Measurements from ENCODE around the gene AMN.

Gene AMN

GRCh38 chr14:102965971-102966655 lies 43.6 kb downstream of the AMN start:
- H3K27ac ChIP-seq (ENCODE audit: low read depth, low read length), result no peak overlapping the region

GRCh38 chr14:102966681-102967505 lies 44.4 kb downstream of the AMN start:
- H3K36me3 ChIP-seq (ENCODE audit: control insufficient read depth, insufficient read depth, low read length), result peaks cover 45% of the 10 kb centered on the region
- H3K4me1 ChIP-seq (ENCODE audit: control insufficient read depth, insufficient read depth, low read length), result no peaks in the 10 kb centered on the region
- H3K27me3 ChIP-seq (ENCODE audit: control insufficient read depth, insufficient read depth, low read length), result no peaks in the 10 kb centered on the region
- H3K27ac ChIP-seq (ENCODE audit: low read depth, low read length), result no peak overlapping the region
- H3K4me3 ChIP-seq (ENCODE audit: low read length), result no peak overlapping the region
- H3K9ac ChIP-seq (ENCODE audit: low read length), result no peak overlapping the region

More at GRCh38 chr14:102965971-102966655, 43.6 kb downstream of the AMN start:
- H3K27me3 ChIP-seq (ENCODE audit: control insufficient read depth, insufficient read depth, low read length), result no peaks in the 10 kb centered on the region
- no peaks in the 10 kb centered on the region for H3K4me1 ChIP-seq (ENCODE audit: control insufficient read depth, insufficient read depth, low read length)
- peaks cover 46% of the 10 kb centered on the region for H3K36me3 ChIP-seq (ENCODE audit: control insufficient read depth, insufficient read depth, low read length)
- no peak overlapping the region for H3K9ac ChIP-seq (ENCODE audit: low read length)
- no peak overlapping the region for H3K4me3 ChIP-seq (ENCODE audit: low read length)

- Histone ChIP-seq H3K4me3 (ENCODE audit: low read length) (no peak overlapping the region), H3K27me3 (ENCODE audit: control insufficient read depth, insufficient read depth, low read length) (no peaks in the 10 kb centered on the region), H3K9ac (ENCODE audit: low read length) (no peak overlapping the region), H3K36me3 (ENCODE audit: control insufficient read depth, insufficient read depth, low read length) (peaks cover 40% of the 10 kb centered on the region), H3K4me1 (ENCODE audit: control insufficient read depth, insufficient read depth, low read length) (no peaks in the 10 kb centered on the region), H3K27ac (ENCODE audit: low read depth, low read length) (no peak overlapping the region)
Measured at GRCh38 chr14:102967506-102967795, 45.0 kb downstream of the AMN start.

- H3K4me3 ChIP-seq (ENCODE audit: low read length), result no peak overlapping the region
- no peak overlapping the region for H3K27ac ChIP-seq (ENCODE audit: low read depth, low read length)
- no peaks in the 10 kb centered on the region for H3K27me3 ChIP-seq (ENCODE audit: control insufficient read depth, insufficient read depth, low read length)
- peaks cover 41% of the 10 kb centered on the region for H3K36me3 ChIP-seq (ENCODE audit: control insufficient read depth, insufficient read depth, low read length)
- no peak overlapping the region for H3K9ac ChIP-seq (ENCODE audit: low read length)
- no peaks in the 10 kb centered on the region for H3K4me1 ChIP-seq (ENCODE audit: control insufficient read depth, insufficient read depth, low read length)
Measured at GRCh38 chr14:102968306-102968705, 45.8 kb downstream of the AMN start.

- Histone ChIP-seq H3K27ac (ENCODE audit: low read depth, low read length) (no peak overlapping the region), H3K9ac (ENCODE audit: low read length) (no peak overlapping the region), H3K4me3 (ENCODE audit: low read length) (no peak overlapping the region), H3K4me1 (ENCODE audit: control insufficient read depth, insufficient read depth, low read length) (no peaks in the 10 kb centered on the region), H3K27me3 (ENCODE audit: control insufficient read depth, insufficient read depth, low read length) (no peaks in the 10 kb centered on the region), H3K36me3 (ENCODE audit: control insufficient read depth, insufficient read depth, low read length) (peaks cover 41% of the 10 kb centered on the region)
Measured at GRCh38 chr14:102969060-102969791, 46.8 kb downstream of the AMN start.

GRCh38 chr14:102969901-102970300 lies 47.4 kb downstream of the AMN start:
- no peak overlapping the region for H3K27ac ChIP-seq (ENCODE audit: low read depth, low read length)
- H3K27me3 ChIP-seq (ENCODE audit: control insufficient read depth, insufficient read depth, low read length), result no peaks in the 10 kb centered on the region
- no peak overlapping the region for H3K4me3 ChIP-seq (ENCODE audit: low read length)
- no peaks in the 10 kb centered on the region for H3K4me1 ChIP-seq (ENCODE audit: control insufficient read depth, insufficient read depth, low read length)
- H3K9ac ChIP-seq (ENCODE audit: low read length), result no peak overlapping the region
- peaks cover 40% of the 10 kb centered on the region for H3K36me3 ChIP-seq (ENCODE audit: control insufficient read depth, insufficient read depth, low read length)

GRCh38 chr14:102970496-102970895 lies 48.0 kb downstream of the AMN start:
- H3K4me3 ChIP-seq (ENCODE audit: low read length), result no peak overlapping the region
- H3K4me1 ChIP-seq (ENCODE audit: control insufficient read depth, insufficient read depth, low read length), result no peaks in the 10 kb centered on the region
- H3K9ac ChIP-seq (ENCODE audit: low read length), result no peak overlapping the region
- H3K27me3 ChIP-seq (ENCODE audit: control insufficient read depth, insufficient read depth, low read length), result no peaks in the 10 kb centered on the region
- peaks cover 38% of the 10 kb centered on the region for H3K36me3 ChIP-seq (ENCODE audit: control insufficient read depth, insufficient read depth, low read length)
- no peak overlapping the region for H3K27ac ChIP-seq (ENCODE audit: low read depth, low read length)

GRCh38 chr14:102971314-102971713 lies 48.9 kb downstream of the AMN start:
- Histone ChIP-seq H3K36me3 (ENCODE audit: control insufficient read depth, insufficient read depth, low read length) (peaks cover 39% of the 10 kb centered on the region), H3K27ac (ENCODE audit: low read depth, low read length) (no peak overlapping the region), H3K9ac (ENCODE audit: low read length) (no peak overlapping the region), H3K27me3 (ENCODE audit: control insufficient read depth, insufficient read depth, low read length) (no peaks in the 10 kb centered on the region), H3K4me3 (ENCODE audit: low read length) (no peak overlapping the region), H3K4me1 (ENCODE audit: control insufficient read depth, insufficient read depth, low read length) (no peaks in the 10 kb centered on the region)

- H3K4me1 ChIP-seq (ENCODE audit: control insufficient read depth, insufficient read depth, low read length), result no peaks in the 10 kb centered on the region
- peaks cover 39% of the 10 kb centered on the region for H3K36me3 ChIP-seq (ENCODE audit: control insufficient read depth, insufficient read depth, low read length)
- no peak overlapping the region for H3K27ac ChIP-seq (ENCODE audit: low read depth, low read length)
- no peak overlapping the region for H3K9ac ChIP-seq (ENCODE audit: low read length)
- H3K4me3 ChIP-seq (ENCODE audit: low read length), result no peak overlapping the region
- H3K27me3 ChIP-seq (ENCODE audit: control insufficient read depth, insufficient read depth, low read length), result no peaks in the 10 kb centered on the region
Measured at GRCh38 chr14:102971836-102972606, 49.6 kb downstream of the AMN start.

- H3K4me3 ChIP-seq (ENCODE audit: low read length), result no peak overlapping the region
- H3K27ac ChIP-seq (ENCODE audit: low read depth, low read length), result no peak overlapping the region
- H3K4me1 ChIP-seq (ENCODE audit: control insufficient read depth, insufficient read depth, low read length), result no peaks in the 10 kb centered on the region
- no peaks in the 10 kb centered on the region for H3K27me3 ChIP-seq (ENCODE audit: control insufficient read depth, insufficient read depth, low read length)
- no peak overlapping the region for H3K9ac ChIP-seq (ENCODE audit: low read length)
- H3K36me3 ChIP-seq (ENCODE audit: control insufficient read depth, insufficient read depth, low read length), result peaks cover 37% of the 10 kb centered on the region
Measured at GRCh38 chr14:102973706-102974285, 51.3 kb downstream of the AMN start.

- Histone ChIP-seq H3K9ac (ENCODE audit: low read length) (no peak overlapping the region), H3K27me3 (ENCODE audit: control insufficient read depth, insufficient read depth, low read length) (no peaks in the 10 kb centered on the region), H3K4me1 (ENCODE audit: control insufficient read depth, insufficient read depth, low read length) (no peaks in the 10 kb centered on the region), H3K4me3 (ENCODE audit: low read length) (no peak overlapping the region), H3K36me3 (ENCODE audit: control insufficient read depth, insufficient read depth, low read length) (peaks cover 27% of the 10 kb centered on the region), H3K27ac (ENCODE audit: low read depth, low read length) (no peak overlapping the region)
Measured at GRCh38 chr14:102975662-102976061, 53.2 kb downstream of the AMN start.

- Histone ChIP-seq H3K36me3 (ENCODE audit: control insufficient read depth, insufficient read depth, low read length) (peaks cover 35% of the 10 kb centered on the region), H3K27me3 (ENCODE audit: control insufficient read depth, insufficient read depth, low read length) (no peaks in the 10 kb centered on the region)
Measured at GRCh38 chr14:102977475-102977874, 55.0 kb downstream of the AMN start.

More at GRCh38 chr14:102977475-102977874, 55.0 kb downstream of the AMN start:
- no peak overlapping the region for H3K4me3 ChIP-seq (ENCODE audit: low read length)
- H3K9ac ChIP-seq (ENCODE audit: low read length), result no peak overlapping the region
- no peaks in the 10 kb centered on the region for H3K4me1 ChIP-seq (ENCODE audit: control insufficient read depth, insufficient read depth, low read length)
- H3K27ac ChIP-seq (ENCODE audit: low read depth, low read length), result no peak overlapping the region
